ENCODE data around the gene ARHGAP26.

Gene ARHGAP26

DNA sequence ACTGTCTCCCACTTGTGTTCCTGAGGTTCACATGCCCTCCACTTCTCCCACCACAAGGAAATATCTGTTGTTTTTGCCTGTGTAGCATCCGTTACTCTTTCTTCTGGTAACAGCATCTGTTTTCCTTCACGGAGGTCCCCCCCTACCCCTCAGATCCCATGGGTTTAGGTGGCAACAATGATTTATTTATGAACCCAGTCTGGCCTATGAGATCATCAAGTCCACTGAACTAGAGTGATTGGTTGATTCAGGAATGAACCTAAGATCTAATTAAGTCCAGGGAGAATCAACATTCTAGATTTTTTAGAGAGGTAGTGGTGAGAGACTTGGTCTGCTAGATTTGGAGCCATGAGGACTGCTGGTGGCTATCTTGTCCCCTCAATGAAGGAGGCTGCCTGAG lies 466.5 kb downstream of the ARHGAP26 start:
- Mint-ChIP-seq H3K9me3 (no peaks in the 10 kb centered on the region), H3K4me3 (no peak overlapping the region), H3K27ac (no peak overlapping the region)

GRCh38 chr5:143237664-143238063 lies 467.5 kb downstream of the ARHGAP26 start:
- ATAC-seq (ENCODE audit: low read depth) (no peak), DNase-seq (ENCODE audit: low spot score in 2 of 2) (no peak)
- Mint-ChIP-seq H3K27me3 (no peaks in the 10 kb centered on the region), H3K4me3 (no peak overlapping the region), H3K4me1 (no peaks in the 10 kb centered on the region), H3K27ac (no peak overlapping the region), H3K9me3 (no peaks in the 10 kb centered on the region), H3K36me3 (no peaks in the 10 kb centered on the region)

More for the DNA sequence above, 466.5 kb downstream of the ARHGAP26 start:
- DNase-seq (ENCODE audit: low spot score in 2 of 2) (no peak), ATAC-seq (ENCODE audit: low read depth) (no peak)
- Mint-ChIP-seq H3K27me3 (peaks cover 4% of the 10 kb centered on the region), H3K36me3 (no peaks in the 10 kb centered on the region), H3K4me1 (peaks cover 2% of the 10 kb centered on the region)

- H3K27ac Mint-ChIP-seq, result no peak overlapping the region
Measured at GRCh38 chr5:143238620-143239019, 468.4 kb downstream of the ARHGAP26 start.

DNA sequence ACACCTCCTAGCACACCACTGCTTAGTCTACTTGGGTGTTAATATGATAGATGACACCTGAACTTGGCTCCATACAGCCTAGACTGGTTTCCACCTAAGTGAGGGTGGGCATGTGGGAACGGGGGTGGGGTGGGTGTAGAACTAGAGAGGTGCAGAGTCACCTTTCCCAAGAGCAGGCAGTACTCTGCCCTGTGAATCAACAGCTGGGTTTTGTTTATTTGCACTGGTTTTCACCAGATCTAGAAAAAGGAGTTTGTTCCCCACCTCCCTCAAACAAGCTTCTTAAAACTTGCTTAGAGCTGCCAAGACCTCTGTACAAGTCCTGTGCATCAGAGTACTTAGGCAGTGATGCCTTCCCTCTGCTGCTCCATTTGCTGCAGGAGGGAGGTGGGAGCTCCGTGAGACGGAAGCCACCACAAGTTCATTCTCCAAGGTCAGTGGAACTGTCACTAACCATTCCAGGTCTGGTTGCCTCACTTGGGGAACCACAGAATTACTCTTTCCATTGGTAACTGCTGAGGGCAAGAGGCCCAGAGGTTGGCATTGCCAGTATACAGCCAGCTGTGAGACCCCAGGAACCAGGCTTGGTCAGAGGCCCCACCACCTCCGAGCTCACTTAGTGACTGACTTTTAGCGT lies 469.8 kb downstream of the ARHGAP26 start:
- no peaks in the 10 kb centered on the region for H3K27me3 Mint-ChIP-seq
- peaks cover 2% of the 10 kb centered on the region for H3K36me3 Mint-ChIP-seq
- no peak for DNase-seq (ENCODE audit: low spot score in 2 of 2)
- no peak overlapping the region for H3K27ac Mint-ChIP-seq
- peaks cover 3% of the 10 kb centered on the region for H3K9me3 Mint-ChIP-seq
- H3K4me1 Mint-ChIP-seq, result no peaks in the 10 kb centered on the region
- no peak overlapping the region for H3K4me3 Mint-ChIP-seq
- no peak for ATAC-seq (ENCODE audit: low read depth)

More at GRCh38 chr5:143238620-143239019, 468.4 kb downstream of the ARHGAP26 start:
- no peaks in the 10 kb centered on the region for H3K27me3 Mint-ChIP-seq
- H3K4me3 Mint-ChIP-seq, result no peak overlapping the region
- DNase-seq (ENCODE audit: low spot score in 2 of 2) (no peak), ATAC-seq (ENCODE audit: low read depth) (no peak)
- no peaks in the 10 kb centered on the region for H3K36me3 Mint-ChIP-seq
- no peaks in the 10 kb centered on the region for H3K4me1 Mint-ChIP-seq
- H3K9me3 Mint-ChIP-seq, result no peaks in the 10 kb centered on the region

- no peak for DNase-seq (ENCODE audit: low spot score in 2 of 2)
- peaks cover 2% of the 10 kb centered on the region for H3K36me3 Mint-ChIP-seq
- no peaks in the 10 kb centered on the region for H3K4me1 Mint-ChIP-seq
- no peak overlapping the region for H3K27ac Mint-ChIP-seq
- peaks cover 3% of the 10 kb centered on the region for H3K9me3 Mint-ChIP-seq
- peaks cover 2% of the 10 kb centered on the region for H3K27me3 Mint-ChIP-seq
- no peak overlapping the region for H3K4me3 Mint-ChIP-seq
- no peak for ATAC-seq (ENCODE audit: low read depth)
Measured at GRCh38 chr5:143241892-143242291, 471.7 kb downstream of the ARHGAP26 start.

DNA sequence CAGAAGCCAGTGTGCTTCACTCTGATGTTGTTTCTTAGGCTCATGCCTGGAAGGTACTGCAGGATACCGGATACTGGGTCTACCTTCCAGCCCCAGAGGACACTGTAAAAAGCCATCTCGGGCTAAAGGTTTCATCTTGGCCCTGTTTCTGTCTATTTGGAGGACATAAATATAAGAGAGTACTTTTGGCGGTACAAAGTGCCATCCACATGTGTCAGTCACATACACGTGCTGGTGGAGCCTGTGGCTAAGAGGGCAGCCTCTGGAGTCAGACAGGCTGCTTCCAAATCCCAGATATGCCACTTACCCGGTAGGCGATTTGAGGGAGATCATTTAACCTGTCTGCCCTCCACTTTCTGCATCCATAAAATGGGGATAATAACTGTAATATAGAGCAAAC lies 472.9 kb downstream of the ARHGAP26 start:
- peaks cover 2% of the 10 kb centered on the region for H3K36me3 Mint-ChIP-seq

GRCh38 chr5:143244000-143244736 lies 474.0 kb downstream of the ARHGAP26 start:
- H3K27me3 Mint-ChIP-seq, result peaks cover 8% of the 10 kb centered on the region
- H3K27ac Mint-ChIP-seq, result no peak overlapping the region
- ATAC-seq (ENCODE audit: low read depth), result no peak
- peaks cover 2% of the 10 kb centered on the region for H3K36me3 Mint-ChIP-seq
- H3K4me1 Mint-ChIP-seq, result no peaks in the 10 kb centered on the region
- DNase-seq (ENCODE audit: low spot score in 2 of 2), result no peak
- no peak overlapping the region for H3K4me3 Mint-ChIP-seq
- H3K9me3 Mint-ChIP-seq, result peaks cover 7% of the 10 kb centered on the region

More for the DNA sequence above, 472.9 kb downstream of the ARHGAP26 start:
- no peak for ATAC-seq (ENCODE audit: low read depth)
- Mint-ChIP-seq H3K4me1 (no peaks in the 10 kb centered on the region), H3K9me3 (peaks cover 7% of the 10 kb centered on the region), H3K27ac (no peak overlapping the region), H3K27me3 (peaks cover 8% of the 10 kb centered on the region), H3K4me3 (no peak overlapping the region)
- DNase-seq (ENCODE audit: low spot score in 2 of 2), result no peak

DNA sequence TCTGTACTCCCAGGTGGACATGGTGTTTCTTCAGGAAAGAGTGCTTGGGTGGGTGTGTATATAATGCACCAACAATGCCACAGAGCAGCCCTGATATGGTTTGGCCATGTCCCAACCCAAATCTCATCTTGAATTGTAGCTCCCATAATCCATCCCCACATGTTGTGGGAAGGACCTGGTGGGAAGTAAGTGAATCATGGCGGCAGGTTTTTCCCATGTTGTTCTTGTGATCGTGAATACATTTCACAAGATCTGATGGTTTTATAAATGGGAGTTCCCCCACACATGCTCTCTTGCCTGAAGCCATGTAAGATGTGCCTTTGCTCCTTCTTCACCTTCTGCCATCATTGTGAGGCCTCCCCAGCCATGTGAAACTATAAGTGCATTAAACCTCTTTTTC lies 474.8 kb downstream of the ARHGAP26 start:
- ATAC-seq (ENCODE audit: low read depth) (no peak), DNase-seq (ENCODE audit: low spot score in 2 of 2) (no peak)
- H3K4me1 Mint-ChIP-seq, result no peaks in the 10 kb centered on the region
- no peak overlapping the region for H3K27ac Mint-ChIP-seq
- peaks cover 8% of the 10 kb centered on the region for H3K27me3 Mint-ChIP-seq
- peaks cover 7% of the 10 kb centered on the region for H3K9me3 Mint-ChIP-seq
- H3K36me3 Mint-ChIP-seq, result peaks cover 2% of the 10 kb centered on the region
- no peak overlapping the region for H3K4me3 Mint-ChIP-seq

- Mint-ChIP-seq H3K27me3 (peaks cover 8% of the 10 kb centered on the region), H3K36me3 (peaks cover 2% of the 10 kb centered on the region), H3K27ac (no peak overlapping the region), H3K9me3 (peaks cover 7% of the 10 kb centered on the region), H3K4me1 (no peaks in the 10 kb centered on the region), H3K4me3 (no peak overlapping the region)
- ATAC-seq (ENCODE audit: low read depth) (no peak), DNase-seq (ENCODE audit: low spot score in 2 of 2) (no peak)
Measured at GRCh38 chr5:143245929-143246561, 475.9 kb downstream of the ARHGAP26 start.

DNA sequence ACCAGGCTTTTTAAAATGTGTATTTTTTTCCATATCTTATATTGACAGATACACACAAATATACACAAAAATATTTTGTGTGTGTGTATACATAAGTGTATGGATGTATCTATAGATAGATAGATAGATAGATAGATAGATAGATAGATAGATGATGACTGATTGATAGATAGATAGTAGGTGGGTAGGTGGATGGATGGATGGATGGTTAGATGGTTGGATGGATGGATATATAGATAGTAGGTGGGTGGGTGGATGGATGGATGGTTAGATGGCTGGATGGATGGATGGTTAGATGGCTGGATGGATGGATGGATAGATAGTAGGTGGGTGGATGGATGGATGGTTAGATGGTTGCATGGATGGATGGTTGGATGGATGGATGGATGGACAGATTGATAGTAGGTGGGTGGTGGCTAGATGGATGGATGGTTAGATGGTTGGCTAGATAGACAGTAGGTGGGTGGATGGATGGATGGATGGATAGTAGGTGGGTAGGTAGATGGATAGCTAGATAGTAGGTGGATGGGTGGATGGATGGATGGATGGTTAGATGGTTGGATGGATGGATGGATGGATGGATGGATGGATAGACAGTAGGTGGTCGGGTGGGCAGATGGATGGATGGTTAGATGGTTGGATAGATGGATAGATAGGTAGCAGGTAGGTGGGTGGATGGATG lies 477.1 kb downstream of the ARHGAP26 start:
- DNase-seq (ENCODE audit: low spot score in 2 of 2) (no peak), ATAC-seq (ENCODE audit: low read depth) (no peak)
- Mint-ChIP-seq H3K27me3 (peaks cover 8% of the 10 kb centered on the region), H3K4me3 (no peak overlapping the region), H3K4me1 (no peaks in the 10 kb centered on the region), H3K36me3 (peaks cover 2% of the 10 kb centered on the region), H3K9me3 (peaks cover 7% of the 10 kb centered on the region), H3K27ac (no peak overlapping the region)

DNA sequence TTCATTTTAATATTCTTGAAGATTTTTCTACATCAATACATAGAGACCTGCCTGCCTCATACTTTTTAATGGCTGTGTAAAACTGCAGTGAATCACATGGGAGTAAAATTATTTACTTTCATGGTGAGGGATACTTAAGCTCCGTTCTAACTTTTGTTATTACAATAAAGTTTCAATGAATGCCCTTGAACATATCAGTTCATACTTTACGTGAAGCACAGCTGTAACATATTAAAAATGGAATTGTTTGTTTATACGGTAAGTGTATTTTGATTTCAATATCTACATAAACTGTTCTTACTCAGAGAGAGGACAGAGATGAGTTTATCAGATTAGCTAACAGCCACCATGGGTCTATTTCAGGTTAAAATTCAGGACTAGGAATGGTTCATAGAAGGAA lies 478.2 kb downstream of the ARHGAP26 start:
- H3K27ac Mint-ChIP-seq, result no peak overlapping the region
- peaks cover 3% of the 10 kb centered on the region for H3K4me1 Mint-ChIP-seq
- DNase-seq (ENCODE audit: low spot score in 2 of 2) (no peak), ATAC-seq (ENCODE audit: low read depth) (no peak)
- H3K36me3 Mint-ChIP-seq, result peaks cover 2% of the 10 kb centered on the region
- peaks cover 8% of the 10 kb centered on the region for H3K27me3 Mint-ChIP-seq
- peaks cover 7% of the 10 kb centered on the region for H3K9me3 Mint-ChIP-seq
- no peak overlapping the region for H3K4me3 Mint-ChIP-seq

GRCh38 chr5:143248822-143249579 lies 478.8 kb downstream of the ARHGAP26 start:
- H3K9me3 Mint-ChIP-seq, result peaks cover 7% of the 10 kb centered on the region

GRCh38 chr5:143249851-143250250 lies 479.7 kb downstream of the ARHGAP26 start:
- Mint-ChIP-seq H3K4me3 (no peak overlapping the region), H3K36me3 (no peaks in the 10 kb centered on the region), H3K9me3 (peaks cover 5% of the 10 kb centered on the region), H3K4me1 (peaks cover 3% of the 10 kb centered on the region), H3K27ac (no peak overlapping the region), H3K27me3 (peaks cover 8% of the 10 kb centered on the region)
- no peak for DNase-seq (ENCODE audit: low spot score in 2 of 2)
- no peak for ATAC-seq (ENCODE audit: low read depth)

More at GRCh38 chr5:143248822-143249579, 478.8 kb downstream of the ARHGAP26 start:
- Mint-ChIP-seq H3K27ac (no peak overlapping the region), H3K36me3 (peaks cover 2% of the 10 kb centered on the region), H3K27me3 (peaks cover 8% of the 10 kb centered on the region), H3K4me1 (peaks cover 3% of the 10 kb centered on the region), H3K4me3 (no peak overlapping the region)
- ATAC-seq (ENCODE audit: low read depth), result no peak
- DNase-seq (ENCODE audit: low spot score in 2 of 2), result no peak
